Jurkat, Clone E6-1 (cell line): ENCODE data around the gene PRKN.

Experiments used
- DNase-seq: peaks from one replicate; pipeline ENCODE4 v3.0.0-alpha.2; 2011; ENCODE audit warnings: low read depth, low spot score
- H3K4me3 ChIP-seq: 2 replicates; pipeline ENCODE4 v1.5.1; 2011; ENCODE audit warnings: mild to moderate bottlenecking, low read length, control low read depth, moderate library complexity

PRKN gene

DNA sequence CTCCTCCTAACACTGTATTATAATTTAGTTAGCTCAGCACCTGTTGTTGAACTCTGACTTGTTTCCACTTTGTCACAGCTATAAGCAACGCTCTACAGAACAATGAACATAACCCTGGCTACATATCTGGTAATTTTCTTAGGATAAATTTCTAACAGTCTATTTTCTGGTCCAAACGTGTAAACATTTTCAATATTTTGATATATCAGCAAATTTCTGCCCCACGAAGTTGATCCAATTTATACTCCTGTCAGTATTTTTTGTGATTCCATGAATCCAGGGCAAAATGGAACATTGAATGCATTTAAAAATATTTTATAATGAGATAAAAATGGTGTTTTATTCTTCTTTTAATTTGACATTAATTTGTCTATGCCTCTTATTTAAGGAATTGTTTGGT lies 1005.2 kb downstream of the PRKN start:
- no peak for DNase-seq
- no peak overlapping the region for H3K4me3 ChIP-seq

DNA sequence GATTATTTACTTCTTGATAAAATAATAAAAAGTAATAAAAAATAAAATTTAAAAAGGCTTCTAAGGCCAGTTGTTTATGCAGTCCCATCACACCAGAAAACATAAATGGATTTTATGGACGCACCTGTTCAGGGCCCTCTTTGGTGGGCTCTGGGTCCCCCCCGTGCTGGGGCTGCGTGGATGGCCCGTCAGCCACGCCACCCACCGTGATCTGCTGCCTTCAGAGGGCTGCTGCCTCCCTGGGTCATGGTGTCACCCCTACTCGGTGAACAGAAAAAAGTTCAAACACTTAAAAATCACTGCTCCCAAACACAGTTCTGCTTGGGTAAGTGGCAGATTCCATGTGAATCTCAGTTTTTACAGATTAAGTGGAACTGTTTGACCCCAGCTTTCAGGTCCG lies 1006.1 kb downstream of the PRKN start:
- DNase-seq, result no peak
- no peak overlapping the region for H3K4me3 ChIP-seq

DNA sequence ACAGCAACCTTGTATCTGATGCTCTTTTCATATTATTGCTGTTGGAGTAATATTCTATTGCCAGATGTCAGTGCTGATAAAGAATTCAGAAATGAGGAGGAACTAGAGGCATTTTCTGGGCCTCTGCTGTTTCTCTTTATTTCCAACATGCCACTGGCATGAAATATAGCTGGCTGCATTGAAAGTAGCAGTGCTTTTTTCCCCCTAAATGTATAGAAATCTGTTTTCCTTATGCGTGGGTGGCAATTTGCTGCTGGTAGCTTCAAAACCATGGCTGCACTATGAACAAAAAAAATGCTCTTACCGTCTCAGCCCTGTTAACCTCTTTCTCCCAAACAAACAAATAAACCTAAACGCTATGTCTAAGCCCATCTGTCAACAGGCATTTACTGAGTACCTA lies 1011.4 kb downstream of the PRKN start:
- no peak for DNase-seq
- H3K4me3 ChIP-seq, result no peak overlapping the region

DNA sequence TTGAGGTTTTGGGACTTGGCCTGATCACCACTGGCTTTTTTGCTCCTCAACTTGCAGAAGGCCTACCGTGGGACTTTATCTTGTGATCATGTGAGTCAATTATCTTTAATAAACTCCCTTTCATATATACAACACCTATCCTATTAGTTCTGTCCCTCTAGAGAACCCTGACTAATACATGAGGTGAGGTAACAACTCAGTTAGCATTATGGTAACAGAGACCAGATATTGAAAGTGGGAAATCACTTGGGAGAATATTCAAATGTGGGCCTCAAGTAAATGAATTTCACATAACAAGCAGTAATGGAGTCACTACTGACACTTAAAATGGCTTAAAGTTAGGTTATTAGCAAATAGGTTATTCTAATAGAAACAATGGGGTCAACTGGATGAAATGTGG lies 1015.6 kb downstream of the PRKN start:
- no peak for DNase-seq
- H3K4me3 ChIP-seq, result no peak overlapping the region

DNA sequence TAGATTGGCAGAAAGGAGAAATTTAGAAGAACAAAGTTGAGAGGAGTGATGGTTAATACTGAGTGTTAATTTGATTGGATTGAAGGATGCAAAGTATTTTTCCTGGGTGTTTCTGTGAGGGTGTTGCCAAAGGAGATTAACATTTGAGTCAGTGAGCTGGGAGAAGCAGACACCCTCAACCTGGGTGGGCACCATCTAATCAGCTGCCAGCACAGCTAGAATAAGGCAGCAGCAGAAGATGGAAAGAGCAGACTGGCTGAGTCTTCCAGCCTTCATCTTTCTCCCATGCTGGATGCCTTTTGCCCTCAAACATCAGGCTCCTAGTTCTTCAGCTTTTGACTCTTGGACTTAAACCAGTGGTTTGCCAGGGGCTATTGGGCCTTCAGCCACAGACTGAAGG lies 1016.1 kb downstream of the PRKN start:
- DNase-seq, result no peak
- no peak overlapping the region for H3K4me3 ChIP-seq

DNA sequence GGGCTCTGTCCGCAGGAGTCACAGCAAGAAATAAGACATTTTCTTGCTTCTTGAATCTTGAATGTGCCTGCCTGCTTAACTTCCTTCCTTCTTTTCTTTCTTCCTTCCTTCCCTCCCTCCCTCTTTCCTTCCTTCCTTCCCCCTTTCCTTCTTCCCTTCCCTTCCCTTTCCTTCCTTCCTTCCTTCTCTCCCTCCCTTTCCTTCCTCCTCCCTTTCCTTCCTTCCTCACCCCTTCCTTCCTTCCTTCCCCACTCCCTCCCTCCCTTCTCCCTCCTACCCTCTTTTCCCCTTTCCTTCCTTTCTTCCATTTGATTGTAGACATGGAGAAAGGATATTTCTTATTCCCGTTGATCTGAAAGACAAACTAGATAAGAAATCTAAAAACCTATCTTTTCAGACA lies 1016.9 kb downstream of the PRKN start:
- DNase-seq, result no peak
- H3K4me3 ChIP-seq, result no peak overlapping the region

DNA sequence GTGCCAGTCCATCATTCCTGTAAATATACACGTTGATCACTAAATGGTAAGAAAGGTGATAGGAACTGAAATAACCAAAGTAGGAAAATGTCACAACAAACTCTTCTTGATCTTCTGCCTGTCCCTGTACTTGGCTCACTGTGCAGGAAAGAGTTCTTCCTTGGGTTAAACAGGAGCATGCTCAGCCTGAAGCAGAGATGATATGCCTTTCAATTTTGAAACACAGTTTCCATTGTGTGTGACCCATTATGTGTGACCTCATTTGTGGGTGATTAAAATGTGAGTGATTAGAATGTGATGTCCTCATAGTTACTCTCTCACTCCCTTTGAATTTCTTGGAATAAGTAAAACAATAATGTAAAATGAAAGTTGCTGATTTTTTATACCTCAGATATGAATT lies 1026.5 kb downstream of the PRKN start:
- no peak for DNase-seq

DNA sequence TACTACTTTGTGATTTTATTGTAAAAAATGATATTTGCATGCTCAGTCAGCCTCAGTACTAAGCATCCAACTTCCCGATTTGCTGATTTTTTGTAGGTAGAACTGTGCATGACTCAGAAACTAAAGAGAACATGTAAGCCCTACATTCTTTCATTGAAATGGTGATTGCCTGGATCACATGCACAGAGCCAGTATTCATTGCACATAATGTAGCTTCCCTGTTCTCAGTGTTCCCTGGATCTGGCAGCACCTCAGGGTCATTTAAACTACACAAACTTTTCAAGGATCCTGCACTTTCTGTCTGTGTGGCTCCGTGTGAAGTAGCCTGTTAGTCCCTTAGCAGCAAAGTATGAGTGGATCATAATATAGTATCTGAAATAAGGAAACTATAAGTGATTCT lies 1030.8 kb downstream of the PRKN start:
- no peak for DNase-seq
- no peak overlapping the region for H3K4me3 ChIP-seq

More for the DNA sequence above, 1026.5 kb downstream of the PRKN start:
- H3K4me3 ChIP-seq, result no peak overlapping the region

DNA sequence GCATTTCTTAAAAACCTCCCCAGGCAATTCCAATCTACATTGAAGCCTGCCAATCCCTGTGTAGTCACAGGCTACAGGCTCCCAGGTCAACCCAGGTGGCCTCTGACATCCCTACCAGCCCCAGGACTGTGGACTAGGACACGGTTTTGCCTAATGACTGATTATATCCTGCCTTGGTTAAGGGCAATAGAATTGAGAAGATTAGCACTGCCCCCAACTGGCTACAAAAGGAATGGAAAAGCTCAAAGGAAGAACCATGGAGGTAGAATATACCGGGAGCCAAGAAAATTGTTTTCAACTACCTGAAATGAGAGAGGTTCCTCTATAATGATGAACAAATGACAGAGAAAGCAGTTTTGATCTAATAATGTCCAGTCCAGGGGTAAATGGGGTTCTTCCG lies 1032.6 kb downstream of the PRKN start:
- peak; percentile 19 for DNase-seq
- H3K4me3 ChIP-seq, result no peak overlapping the region

DNA sequence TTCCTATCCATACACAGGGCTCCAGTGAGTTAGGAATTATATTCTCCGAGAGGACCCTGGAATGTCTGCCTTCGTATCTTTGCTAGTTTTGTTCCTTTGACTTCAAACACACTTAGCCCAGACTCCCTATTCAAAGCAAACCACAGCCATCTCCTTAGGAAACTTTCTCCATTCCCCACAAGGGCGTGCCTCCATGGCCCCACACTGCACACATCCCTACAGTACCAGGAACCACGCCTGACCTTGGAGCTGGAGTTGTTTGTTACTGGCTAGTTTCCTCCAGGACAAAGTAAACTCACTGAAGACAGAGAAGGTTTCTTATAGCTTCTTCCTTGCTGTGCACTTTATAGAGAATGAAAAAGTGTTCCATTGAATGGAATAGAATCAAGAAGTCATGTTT lies 1040.9 kb downstream of the PRKN start:
- no peak for DNase-seq
- H3K4me3 ChIP-seq, result no peak overlapping the region

DNA sequence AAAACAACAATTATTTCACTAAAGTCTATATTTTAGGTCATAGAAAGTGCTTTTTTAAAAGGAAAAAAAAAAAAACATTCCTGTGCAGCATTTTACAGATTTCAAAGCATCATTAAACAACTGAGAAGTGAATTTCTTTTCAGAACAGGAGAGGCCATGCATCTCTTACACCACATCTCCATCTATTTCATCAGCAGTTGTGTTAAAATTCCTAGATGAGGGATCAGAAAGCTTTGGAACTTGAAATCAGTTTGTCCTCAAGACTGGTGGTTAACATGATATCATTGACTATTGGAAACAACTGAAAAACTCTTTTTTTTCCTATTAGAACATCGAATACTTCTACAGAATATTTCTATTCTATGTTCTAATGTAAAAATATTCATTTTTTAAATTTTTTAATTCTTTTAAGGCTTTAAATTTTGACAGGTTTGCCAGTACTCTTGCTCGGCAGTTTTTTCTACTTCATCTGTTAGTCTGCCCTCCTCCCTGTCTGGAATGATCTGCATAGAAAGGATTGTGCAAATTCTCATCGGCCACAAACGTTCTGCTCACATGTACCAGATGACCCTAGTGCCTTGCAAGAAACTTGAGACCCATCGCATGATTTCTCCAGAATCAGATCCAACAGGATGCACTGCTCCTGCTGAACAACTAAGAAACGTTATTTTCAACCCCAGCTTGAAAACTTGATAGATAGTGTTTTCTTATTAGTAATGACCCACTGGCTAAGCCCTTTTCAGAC lies 1042.7 kb downstream of the PRKN start:
- H3K4me3 ChIP-seq, result no peak overlapping the region
- DNase-seq, result no peak

DNA sequence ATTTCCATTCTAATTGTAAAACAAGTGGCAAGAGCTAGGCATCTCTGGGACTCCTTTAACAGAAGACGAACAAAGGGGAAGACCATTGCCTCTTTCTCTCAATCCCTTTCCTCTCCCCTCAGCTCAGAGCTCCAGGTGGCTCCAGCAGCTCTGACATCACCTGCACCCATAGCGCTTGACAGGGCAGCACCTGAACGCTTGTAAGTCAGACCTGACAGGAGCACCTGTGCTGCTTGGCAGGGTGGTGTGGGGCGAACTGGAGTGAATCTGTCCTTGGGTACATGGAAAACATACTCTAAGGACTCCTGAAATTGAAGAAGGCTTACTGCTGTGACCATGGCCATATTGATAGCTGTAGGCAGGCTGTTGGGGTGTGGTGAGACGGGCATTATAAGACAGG lies 1044.2 kb downstream of the PRKN start:
- DNase-seq, result no peak
- H3K4me3 ChIP-seq, result no peak overlapping the region

DNA sequence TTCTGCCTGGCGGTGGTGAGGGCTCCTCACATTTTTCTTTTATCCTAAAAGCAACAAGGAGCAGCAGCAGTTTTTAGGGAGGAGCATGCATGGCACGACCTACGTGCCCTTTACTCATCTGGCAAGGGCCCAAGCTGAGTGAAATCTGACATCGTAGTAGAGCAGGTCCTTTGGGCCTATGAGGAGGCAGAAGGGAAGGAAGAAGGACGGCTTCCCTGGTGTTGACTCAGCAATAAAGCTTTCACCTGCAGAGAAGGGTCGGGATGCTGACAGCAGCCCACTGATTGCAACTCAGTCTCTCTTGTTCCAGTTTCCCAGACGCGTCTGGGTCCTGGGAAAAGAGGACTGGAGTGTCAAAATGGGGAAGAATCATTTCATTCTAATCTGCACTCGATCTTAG lies 1044.6 kb downstream of the PRKN start:
- no peak overlapping the region for H3K4me3 ChIP-seq
- DNase-seq, result no peak

DNA sequence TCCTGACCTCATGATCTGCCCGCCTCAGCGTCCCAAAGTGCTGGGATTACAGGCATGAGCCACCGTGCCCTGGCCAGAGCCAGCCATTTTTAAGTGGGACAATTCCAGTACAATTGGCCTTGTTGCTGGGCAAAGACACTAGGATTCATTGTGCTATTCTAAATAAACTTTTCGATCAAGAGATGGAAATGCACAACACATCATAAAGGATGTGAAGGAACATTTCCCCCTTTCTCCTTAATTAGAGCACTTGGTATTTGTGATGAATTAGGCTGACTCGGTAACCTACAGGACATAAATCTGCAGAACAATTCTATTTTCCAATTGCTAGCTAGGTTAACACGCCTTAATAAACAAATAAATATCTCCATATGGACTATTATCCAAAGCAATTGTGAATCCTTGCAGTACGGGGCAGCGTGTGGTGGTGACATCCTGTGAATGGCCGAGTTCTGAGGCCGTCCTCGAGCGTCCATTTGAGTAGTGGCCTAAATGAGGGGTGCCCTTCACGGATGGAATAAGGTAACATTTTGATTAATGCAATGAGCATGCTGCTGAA lies 1047.5 kb downstream of the PRKN start:
- no peak for DNase-seq

DNA sequence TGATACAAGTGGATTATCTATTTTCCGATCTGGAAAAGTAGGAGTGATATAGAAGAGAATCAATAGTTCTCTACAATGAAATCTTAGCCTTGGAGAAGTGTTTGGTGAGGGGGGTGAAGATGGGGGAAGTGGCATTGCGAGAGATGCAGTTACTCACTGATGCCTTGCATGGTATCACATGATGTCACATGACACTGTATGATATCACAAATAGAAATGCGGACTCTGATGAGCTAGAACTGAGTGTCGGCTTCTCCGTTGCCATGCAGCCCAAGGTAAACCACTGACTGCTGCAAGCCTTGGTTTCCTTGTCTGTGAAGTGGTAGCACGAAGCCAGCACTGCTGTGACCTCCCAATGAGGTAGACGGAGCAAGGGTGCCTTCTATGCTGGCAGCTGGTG lies 1050.4 kb downstream of the PRKN start:
- no peak for DNase-seq

More for the DNA sequence above, 1047.5 kb downstream of the PRKN start:
- no peak overlapping the region for H3K4me3 ChIP-seq

DNA sequence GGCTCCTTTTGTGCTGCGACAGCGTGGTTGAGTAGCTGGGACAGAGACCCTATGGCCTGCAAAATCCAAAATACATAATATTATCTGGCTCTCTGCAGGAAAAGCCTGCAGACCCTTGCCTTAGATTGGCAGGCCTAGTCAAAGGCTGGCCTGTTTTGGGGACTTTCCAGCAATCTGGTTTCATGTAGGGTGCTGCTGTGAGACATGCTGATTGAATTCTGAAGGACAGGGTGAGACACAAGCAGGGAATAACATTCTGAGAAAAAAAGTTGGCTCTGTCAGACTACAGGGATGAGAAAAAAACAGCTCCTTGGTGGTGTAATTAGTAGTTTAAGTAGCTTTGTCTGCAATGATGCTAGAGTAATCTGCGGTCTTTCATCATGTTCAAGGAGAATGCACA lies 1051.0 kb downstream of the PRKN start:
- DNase-seq, result no peak
- H3K4me3 ChIP-seq, result no peak overlapping the region

More for the DNA sequence above, 1050.4 kb downstream of the PRKN start:
- no peak overlapping the region for H3K4me3 ChIP-seq

DNA sequence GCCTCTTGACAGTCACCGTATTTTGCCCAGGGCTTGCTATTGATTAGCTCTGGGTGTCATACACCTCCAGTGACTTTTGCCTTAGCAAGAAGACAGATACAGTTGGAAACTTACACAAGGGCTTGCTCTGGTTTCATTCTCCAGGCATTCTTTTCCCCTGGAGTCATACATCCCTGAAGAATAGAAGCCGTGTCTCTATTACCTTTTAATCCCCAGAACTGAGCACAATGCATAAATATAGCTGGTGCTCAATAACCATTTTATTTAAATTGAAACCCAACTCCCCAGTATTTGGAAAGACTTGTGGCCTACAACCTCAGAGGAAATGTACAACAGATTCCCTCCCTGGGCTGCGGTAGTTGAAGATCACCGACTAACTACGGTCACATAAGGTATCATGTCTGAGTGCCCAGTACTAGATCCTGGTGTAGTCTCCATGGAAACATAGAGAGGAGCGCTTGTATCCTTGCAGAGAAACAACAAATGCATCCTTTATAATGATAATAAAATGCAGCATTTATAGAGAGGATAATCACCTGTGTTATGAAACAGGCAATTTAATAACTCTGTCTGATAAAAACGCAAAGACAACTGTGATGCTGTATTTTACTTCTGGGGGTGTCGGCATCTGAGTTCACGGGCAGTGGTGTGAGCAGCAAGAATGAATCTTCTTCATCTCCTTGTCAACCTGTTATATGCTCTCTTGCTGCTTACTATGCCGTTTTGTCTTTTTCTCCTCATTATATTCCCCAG lies 1052.5 kb downstream of the PRKN start:
- H3K4me3 ChIP-seq, result no peak overlapping the region
- no peak for DNase-seq

DNA sequence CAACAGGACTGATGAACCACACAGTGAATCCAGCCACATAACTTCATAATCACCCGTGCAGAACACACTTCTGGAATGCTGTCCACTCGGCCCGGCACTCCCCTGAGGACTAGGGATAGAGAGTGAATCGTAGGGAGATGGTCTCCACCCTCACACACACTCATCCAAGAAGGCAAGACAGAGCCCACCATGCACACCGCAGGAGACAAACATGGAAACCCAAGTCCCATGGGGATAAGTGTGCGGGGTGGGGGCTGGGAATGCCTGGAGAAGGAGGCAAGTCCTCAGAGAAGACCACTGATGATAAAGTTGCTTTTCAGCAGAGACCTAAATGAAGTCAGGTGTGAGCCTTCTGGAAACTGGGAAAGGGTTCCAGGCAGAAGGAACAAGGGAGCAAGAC lies 1054.5 kb downstream of the PRKN start:
- DNase-seq, result no peak
- H3K4me3 ChIP-seq, result no peak overlapping the region

DNA sequence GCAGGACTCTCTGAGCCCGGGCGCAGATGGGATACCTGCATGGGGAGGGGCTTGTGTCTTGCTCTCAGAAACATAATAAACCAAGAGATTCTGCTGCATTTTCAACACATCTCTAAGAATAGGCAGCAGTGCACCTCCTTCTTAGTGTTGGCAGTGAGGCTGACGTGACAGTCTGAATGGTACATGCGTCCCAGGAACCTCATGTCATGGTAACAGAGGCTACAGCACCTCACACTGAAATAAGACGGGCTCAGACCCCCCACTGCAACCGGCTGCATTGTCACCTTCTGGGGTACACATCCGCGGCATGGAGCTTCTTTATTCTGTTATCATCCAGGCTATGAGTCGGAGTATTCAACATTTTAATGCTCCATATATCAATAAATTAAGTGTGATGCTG lies 1056.4 kb downstream of the PRKN start:
- no peak overlapping the region for H3K4me3 ChIP-seq
- no peak for DNase-seq

DNA sequence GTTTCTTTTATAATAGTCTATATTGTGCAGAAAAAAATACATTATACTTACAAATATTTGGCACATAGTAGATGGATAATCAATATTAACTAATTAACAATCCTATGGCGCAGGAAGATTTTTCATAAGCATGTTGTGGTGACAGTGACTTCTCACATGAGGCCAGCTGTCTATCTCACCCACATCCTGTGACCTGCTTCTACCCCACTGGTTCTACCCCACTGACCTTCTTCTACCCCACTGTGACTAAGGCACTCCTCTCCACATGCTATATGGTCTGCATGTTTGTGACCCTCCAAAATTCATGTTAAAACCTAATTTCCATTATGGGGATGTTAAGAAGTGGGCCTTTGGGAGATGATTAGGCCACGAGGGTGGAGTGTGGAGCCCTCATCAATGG lies 1058.9 kb downstream of the PRKN start:
- DNase-seq, result no peak
- H3K4me3 ChIP-seq, result no peak overlapping the region

DNA sequence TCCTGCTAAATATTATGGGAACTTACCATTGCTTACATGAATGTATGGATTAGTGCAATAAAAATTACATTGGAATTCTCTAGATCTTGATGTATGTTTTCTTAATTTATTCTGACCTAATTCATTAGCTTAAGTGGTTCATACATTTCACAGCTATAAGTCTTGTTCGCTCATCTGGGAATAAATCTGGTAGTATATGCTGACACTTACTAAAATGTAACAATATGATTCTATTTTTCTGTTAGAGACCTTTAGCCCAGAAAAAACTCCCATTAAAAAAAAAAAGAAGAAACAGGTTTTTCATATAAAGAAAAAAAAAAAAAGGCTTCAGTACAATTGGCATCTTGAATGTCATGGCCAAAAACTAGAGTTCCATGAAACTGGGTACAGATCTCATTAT lies 1059.6 kb downstream of the PRKN start:
- no peak overlapping the region for H3K4me3 ChIP-seq
- DNase-seq, result no peak
